Measurements from ENCODE around the gene RDH13. TPM values are rescaled to one million over a fixed set of nuclear protein-coding genes. Genes with fewer than 3 reads are reported as not detected.
A peak's percentile ranks its signal among the peaks of the same experiment; 100 is the strongest.

RDH13 gene
- total RNA-seq, 1 experiment from 2014 or later = 39.5 TPM

GRCh38 chr19:55036058-55036457 lies 26.9 kb downstream of the RDH13 start:
- H3K4me3 Mint-ChIP-seq = no peak overlapping the region
- no peaks in the 10 kb centered on the region for H3K9me3 Mint-ChIP-seq
- ChIA-PET POLR2A (interaction anchor here (0.7 kb wide), 2 partner anchors 17 to 130 kb away, joined by 3 read pairs; no protein-coding TSS in a partner anchor), CTCF (interaction anchor here (0.7 to 3.0 kb wide), 3 partner anchors 54 to 155 kb away, joined by 3 to 14 read pairs (median 5); partner anchors contain the start of gene DNAAF3)
- H3K27ac Mint-ChIP-seq = 0 out of 2 replicates have a peak overlapping the region, but pooled peaks have one; percentile 23
- no peaks in the 10 kb centered on the region; the same call in 1 of the 2 replicates for H3K36me3 Mint-ChIP-seq
- no peaks in the 10 kb centered on the region for H3K27me3 Mint-ChIP-seq (ENCODE audit: low read depth)
- TF ChIP-seq PREB (CRISPR knock-in tag; IDR thresholded peaks at IDR 0.05; ENCODE audit: borderline replicate concordance) = no peak
- no peak for TF ChIP-seq SMAD4 (CRISPR knock-in tag; IDR thresholded peaks at IDR 0.05)
- TF ChIP-seq FOXP1 (CRISPR knock-in tag; IDR thresholded peaks at IDR 0.05; ENCODE audit: borderline replicate concordance) = no peak
- no peak for TF ChIP-seq ZNF425 (CRISPR knock-in tag; conservative IDR thresholded peaks at IDR 0.05)
- TF ChIP-seq E2F5 (CRISPR knock-in tag; IDR thresholded peaks at IDR 0.05) = no peak
- no peak for TF ChIP-seq MXD4 (CRISPR knock-in tag; IDR thresholded peaks at IDR 0.05; ENCODE audit: borderline replicate concordance)
- no peak for TF ChIP-seq ZNF263 (CRISPR knock-in tag; IDR thresholded peaks at IDR 0.05; ENCODE audit: low read depth)
- no peak for TF ChIP-seq TCF7 (CRISPR knock-in tag; IDR thresholded peaks at IDR 0.05; ENCODE audit: low read depth)
- TF ChIP-seq GTF2I (CRISPR knock-in tag; conservative IDR thresholded peaks at IDR 0.05) = no peak
- TF ChIP-seq MLX (CRISPR knock-in tag; IDR thresholded peaks at IDR 0.05) = no peak
- no peak for TF ChIP-seq ETV6 (CRISPR knock-in tag; IDR thresholded peaks at IDR 0.05)
- TF ChIP-seq, protein P1, sequence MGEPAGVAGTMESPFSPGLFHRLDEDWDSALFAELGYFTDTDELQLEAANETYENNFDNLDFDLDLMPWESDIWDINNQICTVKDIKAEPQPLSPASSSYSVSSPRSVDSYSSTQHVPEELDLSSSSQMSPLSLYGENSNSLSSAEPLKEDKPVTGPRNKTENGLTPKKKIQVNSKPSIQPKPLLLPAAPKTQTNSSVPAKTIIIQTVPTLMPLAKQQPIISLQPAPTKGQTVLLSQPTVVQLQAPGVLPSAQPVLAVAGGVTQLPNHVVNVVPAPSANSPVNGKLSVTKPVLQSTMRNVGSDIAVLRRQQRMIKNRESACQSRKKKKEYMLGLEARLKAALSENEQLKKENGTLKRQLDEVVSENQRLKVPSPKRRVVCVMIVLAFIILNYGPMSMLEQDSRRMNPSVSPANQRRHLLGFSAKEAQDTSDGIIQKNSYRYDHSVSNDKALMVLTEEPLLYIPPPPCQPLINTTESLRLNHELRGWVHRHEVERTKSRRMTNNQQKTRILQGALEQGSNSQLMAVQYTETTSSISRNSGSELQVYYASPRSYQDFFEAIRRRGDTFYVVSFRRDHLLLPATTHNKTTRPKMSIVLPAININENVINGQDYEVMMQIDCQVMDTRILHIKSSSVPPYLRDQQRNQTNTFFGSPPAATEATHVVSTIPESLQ (CRISPR knock-in tag; IDR thresholded peaks at IDR 0.05) = no peak
- TF ChIP-seq, protein P2, sequence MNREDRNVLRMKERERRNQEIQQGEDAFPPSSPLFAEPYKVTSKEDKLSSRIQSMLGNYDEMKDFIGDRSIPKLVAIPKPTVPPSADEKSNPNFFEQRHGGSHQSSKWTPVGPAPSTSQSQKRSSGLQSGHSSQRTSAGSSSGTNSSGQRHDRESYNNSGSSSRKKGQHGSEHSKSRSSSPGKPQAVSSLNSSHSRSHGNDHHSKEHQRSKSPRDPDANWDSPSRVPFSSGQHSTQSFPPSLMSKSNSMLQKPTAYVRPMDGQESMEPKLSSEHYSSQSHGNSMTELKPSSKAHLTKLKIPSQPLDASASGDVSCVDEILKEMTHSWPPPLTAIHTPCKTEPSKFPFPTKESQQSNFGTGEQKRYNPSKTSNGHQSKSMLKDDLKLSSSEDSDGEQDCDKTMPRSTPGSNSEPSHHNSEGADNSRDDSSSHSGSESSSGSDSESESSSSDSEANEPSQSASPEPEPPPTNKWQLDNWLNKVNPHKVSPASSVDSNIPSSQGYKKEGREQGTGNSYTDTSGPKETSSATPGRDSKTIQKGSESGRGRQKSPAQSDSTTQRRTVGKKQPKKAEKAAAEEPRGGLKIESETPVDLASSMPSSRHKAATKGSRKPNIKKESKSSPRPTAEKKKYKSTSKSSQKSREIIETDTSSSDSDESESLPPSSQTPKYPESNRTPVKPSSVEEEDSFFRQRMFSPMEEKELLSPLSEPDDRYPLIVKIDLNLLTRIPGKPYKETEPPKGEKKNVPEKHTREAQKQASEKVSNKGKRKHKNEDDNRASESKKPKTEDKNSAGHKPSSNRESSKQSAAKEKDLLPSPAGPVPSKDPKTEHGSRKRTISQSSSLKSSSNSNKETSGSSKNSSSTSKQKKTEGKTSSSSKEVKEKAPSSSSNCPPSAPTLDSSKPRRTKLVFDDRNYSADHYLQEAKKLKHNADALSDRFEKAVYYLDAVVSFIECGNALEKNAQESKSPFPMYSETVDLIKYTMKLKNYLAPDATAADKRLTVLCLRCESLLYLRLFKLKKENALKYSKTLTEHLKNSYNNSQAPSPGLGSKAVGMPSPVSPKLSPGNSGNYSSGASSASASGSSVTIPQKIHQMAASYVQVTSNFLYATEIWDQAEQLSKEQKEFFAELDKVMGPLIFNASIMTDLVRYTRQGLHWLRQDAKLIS (CRISPR knock-in tag; IDR thresholded peaks at IDR 0.05; ENCODE audit: borderline replicate concordance) = no peak
- no peak for TF ChIP-seq NR3C1 (CRISPR knock-in tag; conservative IDR thresholded peaks at IDR 0.05; ENCODE audit: low read depth)
- TF ChIP-seq, protein P3, sequence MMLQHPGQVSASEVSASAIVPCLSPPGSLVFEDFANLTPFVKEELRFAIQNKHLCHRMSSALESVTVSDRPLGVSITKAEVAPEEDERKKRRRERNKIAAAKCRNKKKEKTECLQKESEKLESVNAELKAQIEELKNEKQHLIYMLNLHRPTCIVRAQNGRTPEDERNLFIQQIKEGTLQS (CRISPR knock-in tag; conservative IDR thresholded peaks at IDR 0.05) = no peak
- TF ChIP-seq, protein P4, sequence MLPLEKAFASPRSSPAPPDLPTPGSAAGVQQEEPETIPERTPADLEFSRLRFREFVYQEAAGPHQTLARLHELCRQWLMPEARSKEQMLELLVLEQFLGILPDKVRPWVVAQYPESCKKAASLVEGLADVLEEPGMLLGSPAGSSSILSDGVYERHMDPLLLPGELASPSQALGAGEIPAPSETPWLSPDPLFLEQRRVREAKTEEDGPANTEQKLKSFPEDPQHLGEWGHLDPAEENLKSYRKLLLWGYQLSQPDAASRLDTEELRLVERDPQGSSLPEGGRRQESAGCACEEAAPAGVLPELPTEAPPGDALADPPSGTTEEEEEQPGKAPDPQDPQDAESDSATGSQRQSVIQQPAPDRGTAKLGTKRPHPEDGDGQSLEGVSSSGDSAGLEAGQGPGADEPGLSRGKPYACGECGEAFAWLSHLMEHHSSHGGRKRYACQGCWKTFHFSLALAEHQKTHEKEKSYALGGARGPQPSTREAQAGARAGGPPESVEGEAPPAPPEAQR (CRISPR knock-in tag; IDR thresholded peaks at IDR 0.05) = no peak
- no peak for TF ChIP-seq NR2C2 (CRISPR knock-in tag; IDR thresholded peaks at IDR 0.05)
- TF ChIP-seq, protein P5, sequence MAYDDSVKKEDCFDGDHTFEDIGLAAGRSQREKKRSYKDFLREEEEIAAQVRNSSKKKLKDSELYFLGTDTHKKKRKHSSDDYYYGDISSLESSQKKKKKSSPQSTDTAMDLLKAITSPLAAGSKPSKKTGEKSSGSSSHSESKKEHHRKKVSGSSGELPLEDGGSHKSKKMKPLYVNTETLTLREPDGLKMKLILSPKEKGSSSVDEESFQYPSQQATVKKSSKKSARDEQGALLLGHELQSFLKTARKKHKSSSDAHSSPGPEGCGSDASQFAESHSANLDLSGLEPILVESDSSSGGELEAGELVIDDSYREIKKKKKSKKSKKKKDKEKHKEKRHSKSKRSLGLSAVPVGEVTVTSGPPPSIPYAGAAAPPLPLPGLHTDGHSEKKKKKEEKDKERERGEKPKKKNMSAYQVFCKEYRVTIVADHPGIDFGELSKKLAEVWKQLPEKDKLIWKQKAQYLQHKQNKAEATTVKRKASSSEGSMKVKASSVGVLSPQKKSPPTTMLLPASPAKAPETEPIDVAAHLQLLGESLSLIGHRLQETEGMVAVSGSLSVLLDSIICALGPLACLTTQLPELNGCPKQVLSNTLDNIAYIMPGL (CRISPR knock-in tag; IDR thresholded peaks at IDR 0.05) = no peak
- peaks cover 3% of the 10 kb centered on the region; the same call in 1 of the 2 replicates for H3K4me1 Mint-ChIP-seq
- DNase-seq (ENCODE audit: low spot score) = no peak
- ATAC-seq = no peak
